Liver (tissue), 9 donors: ENCODE results near the gene DUOXA2. TPM values are rescaled to one million over a fixed set of nuclear protein-coding genes. Genes with fewer than 3 reads are reported as not detected.

Experiments used
- DNase-seq: peaks from one replicate; pipeline ENCODE4 v3.0.0-alpha.2; 2017; ENCODE audit warnings: low spot score
- H3K27ac ChIP-seq, 2 donors: one replicate each; pipeline ENCODE4 v1.7.0; 2013; ENCODE audit warnings: inconsistent platforms in 2 of 2, low read length in 2 of 2, control low read depth in 1 of 2, low read depth in 1 of 2, mild to moderate bottlenecking in 1 of 2
- H3K27me3 ChIP-seq, 4 donors: one replicate each; pipeline versions ENCODE4 v1.6.1 to v1.7.0; 2013; ENCODE audit warnings: low read length in 3 of 4, inconsistent platforms in 1 of 4, mild to moderate bottlenecking in 1 of 4, moderate library complexity in 1 of 4; ENCODE audit not compliant: control insufficient read depth in 4 of 4, insufficient read depth in 4 of 4
- H3K36me3 ChIP-seq, 4 donors: one replicate each; pipeline versions ENCODE4 v1.6.1 to v1.7.0; 2013; ENCODE audit warnings: low read length in 3 of 4, mild to moderate bottlenecking in 3 of 4, low read depth in 1 of 4, moderate library complexity in 1 of 4; ENCODE audit not compliant: control insufficient read depth in 4 of 4, insufficient read depth in 3 of 4
- H3K4me1 ChIP-seq, 4 donors: one replicate each; pipeline versions ENCODE4 v1.6.1 to v1.7.0; 2013; ENCODE audit warnings: low read length in 3 of 4, mild to moderate bottlenecking in 3 of 4, moderate library complexity in 1 of 4; ENCODE audit not compliant: control insufficient read depth in 4 of 4, insufficient read depth in 4 of 4
- H3K4me3 ChIP-seq, 3 donors: one replicate each; pipeline versions ENCODE4 v1.6.1 to v1.7.0; 2013; ENCODE audit warnings: low read length in 3 of 3, control low read depth in 1 of 3, low read depth in 1 of 3, mild to moderate bottlenecking in 1 of 3
- H3K9ac ChIP-seq, 2 donors: one replicate each; pipeline ENCODE4 v1.7.0; 2013; ENCODE audit warnings: low read length in 2 of 2, mild to moderate bottlenecking in 2 of 2, moderate library complexity in 2 of 2, control low read depth in 1 of 2, low read depth in 1 of 2
- H3K9me3 ChIP-seq, 4 donors: one replicate each; pipeline versions ENCODE4 v1.6.1 to v1.7.0; 2013; ENCODE audit warnings: low read length in 3 of 4; ENCODE audit not compliant: control insufficient read depth in 4 of 4
- ATF3 ChIP-seq: IDR thresholded peaks from 2 replicates; pipeline ENCODE4 v1.6.1; 2016; ENCODE audit warnings: antibody characterized with exemption
- CTCF ChIP-seq: fragments of 150-350 bp; IDR thresholded peaks from 2 replicates; pipeline ENCODE4 v1.5.1; 2017; ENCODE audit warnings: improper control_type of control experiment, low read depth, low read length; ENCODE audit not compliant: missing input control
- FOXA2 ChIP-seq: IDR thresholded peaks from 2 replicates; pipeline ENCODE4 v1.6.1; 2016; ENCODE audit warnings: antibody characterized with exemption
- GABPA ChIP-seq, 2 donors: IDR thresholded peaks in 1 of 2; conservative IDR thresholded peaks in 1 of 2; 2 replicates each; pipeline ENCODE4 v1.6.1; 2016; ENCODE audit warnings: antibody characterized with exemption in 2 of 2, mild to moderate bottlenecking in 1 of 2, moderate library complexity in 1 of 2
- HNF4A ChIP-seq, 2 donors: conservative IDR thresholded peaks; 2 replicates each; pipeline ENCODE4 v1.6.1; 2016; ENCODE audit warnings: antibody characterized with exemption in 2 of 2, mild to moderate bottlenecking in 2 of 2
- JUND ChIP-seq, 2 donors: IDR thresholded peaks; 2 replicates each; pipeline ENCODE4 v1.6.1; 2016; ENCODE audit warnings: antibody characterized with exemption in 2 of 2
- RAD21 ChIP-seq, 2 donors: IDR thresholded peaks; 2 replicates each; pipeline ENCODE4 v1.6.1; 2016; ENCODE audit warnings: antibody characterized with exemption in 2 of 2, mild to moderate bottlenecking in 2 of 2
- REST ChIP-seq: IDR thresholded peaks from 2 replicates; pipeline ENCODE4 v1.6.1; 2016; ENCODE audit warnings: antibody characterized with exemption, mild to moderate bottlenecking
- RXRA ChIP-seq, 2 donors: IDR thresholded peaks; 2 replicates each; pipeline ENCODE4 v1.6.1; 2017 to 2018; ENCODE audit warnings: antibody characterized with exemption in 2 of 2, mild to moderate bottlenecking in 1 of 2
- TAF1 ChIP-seq: conservative IDR thresholded peaks from 2 replicates; pipeline ENCODE4 v1.6.1; 2016; ENCODE audit warnings: antibody characterized with exemption, mild to moderate bottlenecking
- YY1 ChIP-seq: IDR thresholded peaks from 2 replicates; pipeline ENCODE4 v1.6.1; 2016; ENCODE audit warnings: antibody characterized with exemption, mild to moderate bottlenecking
- WGBS: extraction: QIAGEN DNeasy Blood & Tissue Kit; methylation state at CpG from one replicate; pipeline ENCODE4 v1.1.7; 2013; 5-methylcytosine and 5-hydroxymethylcytosine counted together
- polyA plus RNA-seq, 2 donors: library from polyadenylated mRNA; stranded (reverse) in 1 of 2; unstranded in 1 of 2; fragments of 200-250 nt in 1 of 2; fragments of >200 nt in 1 of 2; fragmentation: Nextera tagmentation in 1 of 2; extraction: Ambion mirVana in 1 of 2; gene quantifications; one replicate each; pipeline versions ENCODE4 v1.2.1 to v1.2.3, GENCODE V29; 2013 to 2015
- total RNA-seq, 2 donors: library from RNA; depleted of rRNA; stranded (reverse); fragments of >200 nt; gene quantifications; one replicate each; pipeline ENCODE4 v1.2.3, GENCODE V29; 2014
- donor health status: healthy.
- donor health status: healthy.
- donor health status: healthy.
- donor health status: healthy.
- donor health status: healthy.

Gene DUOXA2
- total and polyA plus RNA-seq, 4 donors = 0.07 TPM; not detected in 3

DNA sequence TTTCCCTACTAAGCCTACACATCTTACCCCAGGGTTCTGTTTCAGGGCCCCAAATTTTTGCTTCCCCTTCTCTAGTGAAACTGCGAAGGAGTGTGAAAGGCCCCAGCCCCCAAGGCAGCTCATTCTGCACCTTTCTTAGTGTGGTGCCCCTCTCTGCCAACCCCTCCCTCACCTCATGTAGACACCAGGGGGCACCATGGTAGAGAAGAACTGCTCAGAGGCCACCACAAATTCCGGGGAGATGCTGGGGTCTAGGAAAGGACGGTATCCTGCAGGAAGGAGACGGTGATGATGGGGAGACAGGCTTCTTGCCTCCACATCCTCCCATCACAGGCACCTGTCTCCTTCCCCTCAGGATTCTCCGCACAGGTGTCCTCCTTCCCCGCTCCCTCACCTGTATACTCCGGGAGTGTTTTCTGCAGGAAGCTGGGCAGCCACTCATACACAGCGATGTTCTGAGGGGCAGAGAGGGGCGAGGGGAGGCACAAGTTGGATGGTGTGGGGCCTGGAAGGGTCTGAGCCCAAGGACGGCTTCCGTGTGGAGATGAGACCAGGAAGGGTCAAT, 3.8 kb upstream of the DUOXA2 start:
- H3K9ac ChIP-seq = no peak overlapping the region
- H3K4me3 ChIP-seq = no peak overlapping the region
- H3K27me3 ChIP-seq = peaks cover 4 to 13% (median 6%) of the 10 kb centered on the region in 4 donors
- H3K9me3 ChIP-seq = no peaks in the 10 kb centered on the region
- H3K4me1 ChIP-seq = peaks cover 9 to 25% (median 18%) of the 10 kb centered on the region in 4 donors
- H3K36me3 ChIP-seq = no peaks in the 10 kb centered on the region
- no peak for TF ChIP-seq HNF4A (conservative IDR thresholded peaks at IDR 0.05)
- TF ChIP-seq FOXA2 = no peak
- TF ChIP-seq CTCF = no peak
- DNase-seq = no peak
- H3K27ac ChIP-seq = no peak overlapping the region
- 62% methylated on average over 11 of the region's 11 CpGs for WGBS

- TF ChIP-seq GABPA (IDR thresholded peaks at IDR 0.05 in 1 of 2, conservative IDR thresholded peaks at IDR 0.05 in 1 of 2) = no peak
- TF ChIP-seq YY1 = no peak
- TF ChIP-seq RAD21 (IDR thresholded peaks at IDR 0.05) = no peak
- no peak for TF ChIP-seq ATF3
- no peak for TF ChIP-seq FOXA2
- TF ChIP-seq HNF4A (conservative IDR thresholded peaks at IDR 0.05) = no peak
- TF ChIP-seq REST = no peak
- no peak for TF ChIP-seq JUND (IDR thresholded peaks at IDR 0.05)
- no peak for TF ChIP-seq TAF1
- no peak for TF ChIP-seq RXRA (IDR thresholded peaks at IDR 0.05)
- TF ChIP-seq CTCF = no peak
- no peak overlapping the region for H3K27ac ChIP-seq
- DNase-seq = no peak
- 13% methylated on average over 69 of the region's 71 CpGs for WGBS
- H3K9me3 ChIP-seq = no peaks in the 10 kb centered on the region
- H3K36me3 ChIP-seq = no peaks in the 10 kb centered on the region
- no peak overlapping the region for H3K9ac ChIP-seq
- H3K4me1 ChIP-seq = peaks cover 9 to 28% (median 20%) of the 10 kb centered on the region in 4 donors
- H3K27me3 ChIP-seq = peaks cover 4 to 17% (median 8%) of the 10 kb centered on the region in 4 donors
- no peak overlapping the region for H3K4me3 ChIP-seq
Observed at GRCh38 chr15:45111390-45112142, 2.6 kb upstream of the DUOXA2 start.
